Activated naive CD8-positive, alpha-beta T cell treated with anti-CD3 and anti-CD28 coated beads, Interleukin-2, amount 10 ng/mL, durations not matched to agents 7 days and 5 days (primary cell): ENCODE data around the gene ADRA2A. TPM values are rescaled to one million over a fixed set of nuclear protein-coding genes. Genes with fewer than 3 reads are reported as not detected.

Source experiments
- ATAC-seq: fragments of 150-1000 bp; cut with Tn5 transposase; one replicate; pipeline ENCODE4 v1.10.0; 2021; ENCODE audit warnings: low read depth, moderate library complexity
- POLR2A ChIA-PET: fragments of 350-600 bp; sonication (Branson Sonifier 250); formaldehyde crosslinking; loops from one replicate; lab custom pipeline; 2021; ENCODE audit warnings: antibody characterized with exemption; lab: Charles Lee
- DNase-seq: peaks from one replicate; pipeline ENCODE4 v3.0.0; 2021
- H3K27ac Mint-ChIP-seq: one replicate; pipeline ENCODE4 v1.8.0; 2022; ENCODE audit warnings: mild to moderate bottlenecking, mixed read lengths
- H3K27me3 Mint-ChIP-seq: one replicate; pipeline ENCODE4 v1.8.0; 2022; ENCODE audit warnings: mild to moderate bottlenecking, moderate library complexity, mixed read lengths
- H3K36me3 Mint-ChIP-seq: one replicate; pipeline ENCODE4 v1.8.0; 2021; ENCODE audit warnings: mild to moderate bottlenecking, mixed read lengths
- H3K4me1 Mint-ChIP-seq: one replicate; pipeline ENCODE4 v1.8.0; 2021; ENCODE audit warnings: mixed read lengths
- H3K4me3 Mint-ChIP-seq: one replicate; pipeline ENCODE4 v1.8.0; 2022; ENCODE audit warnings: mild to moderate bottlenecking, moderate library complexity, mixed read lengths
- H3K9me3 Mint-ChIP-seq: one replicate; pipeline ENCODE4 v1.8.0; 2021; ENCODE audit warnings: mixed read lengths
- total RNA-seq, 2 experiments: library from RNA; stranded (reverse); gene quantifications; one replicate each; pipeline ENCODE4 v1.2.3, GENCODE V29; 2021

Gene ADRA2A
- not detected for total RNA-seq

DNA sequence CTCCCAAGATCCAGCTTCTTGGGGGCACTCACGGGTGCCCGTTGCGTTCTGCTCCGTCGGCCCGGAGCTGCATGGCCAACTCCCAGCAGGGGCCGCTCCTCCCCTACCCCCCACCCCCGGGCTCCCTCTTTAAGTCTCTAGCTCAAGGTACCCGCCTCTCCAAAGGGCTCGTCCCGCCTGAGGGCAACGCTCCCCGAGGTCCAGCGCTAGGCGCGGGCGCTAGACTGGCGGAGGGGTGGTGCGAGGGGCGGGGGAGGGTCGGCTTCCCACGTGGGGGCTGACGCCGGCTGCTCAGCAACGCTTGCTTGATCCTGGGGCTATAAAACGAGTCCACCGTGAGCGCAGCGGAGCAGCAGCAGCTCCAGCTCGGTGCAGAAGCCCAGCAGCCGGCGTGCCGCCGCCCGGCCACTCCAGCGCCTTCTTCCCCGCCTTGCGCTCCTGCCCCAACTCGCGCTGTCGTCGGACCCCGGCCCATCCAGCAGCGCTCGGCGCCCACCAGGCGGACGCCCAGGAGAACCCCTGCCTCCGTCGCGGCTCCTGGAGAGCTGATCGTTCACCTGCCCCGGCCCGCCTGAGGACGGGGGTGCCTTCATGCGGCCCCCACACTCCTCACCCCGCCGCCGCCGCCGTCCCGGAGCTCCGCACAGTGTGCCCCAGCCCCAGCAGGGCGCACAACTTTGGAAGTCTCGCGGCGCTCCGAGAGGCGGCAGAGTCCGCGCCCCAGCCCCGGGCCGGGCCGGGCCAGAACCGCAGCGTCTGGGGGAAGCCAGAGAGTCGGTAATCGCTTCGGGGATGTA is at the start of gene ADRA2A:
TSS of gene ADRA2A (plus strand) at position 348 of the 797 bp plus-strand sequence. CDS start 968 bp downstream, outside the sequence.
- Mint-ChIP-seq H3K27me3 (peaks cover 65% of the 10 kb centered on the region), H3K27ac (no peak within 1 kb of the TSS)
- DNase-seq, result peak; percentile 55

DNA sequence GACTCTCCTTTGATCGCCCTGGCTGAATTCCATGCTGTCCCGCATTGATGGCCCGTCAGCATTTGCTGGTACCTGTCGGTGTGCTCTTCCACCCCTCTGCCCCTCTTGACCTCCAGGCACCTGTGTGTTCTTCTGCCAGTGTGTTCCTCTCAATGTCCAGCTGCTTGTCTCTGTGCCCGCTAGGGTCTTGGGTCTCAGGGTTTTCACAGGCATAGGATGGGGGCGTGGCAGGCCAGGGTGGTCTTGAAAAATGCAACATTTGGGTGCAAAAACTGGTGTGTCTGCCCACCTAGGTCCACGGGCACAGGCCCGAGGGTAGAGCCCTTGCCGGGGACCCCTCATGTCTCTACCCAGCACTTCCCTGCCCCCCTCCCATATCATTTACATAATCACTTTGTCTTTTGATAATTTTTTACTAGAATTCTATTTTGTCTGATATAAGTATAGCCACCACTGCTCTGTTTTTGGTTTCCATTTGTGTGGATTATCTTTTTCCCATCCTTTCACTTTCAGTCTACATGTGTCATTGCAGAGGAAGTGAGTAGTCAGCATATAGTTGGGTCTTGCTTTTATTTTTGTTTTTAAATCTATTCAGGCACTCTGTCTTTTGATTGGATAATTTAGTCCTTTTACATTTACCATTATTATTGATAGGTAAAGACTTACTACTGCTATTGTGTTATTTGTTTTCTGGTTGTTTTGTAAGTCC is 46.6 kb upstream of the ADRA2A start:
- Mint-ChIP-seq H3K36me3 (peaks cover 16% of the 10 kb centered on the region), H3K27ac (no peak overlapping the region), H3K9me3 (peaks cover 9% of the 10 kb centered on the region), H3K4me3 (peak overlapping the region; percentile 11), H3K4me1 (peaks cover 6% of the 10 kb centered on the region), H3K27me3 (peaks cover 2% of the 10 kb centered on the region)
- POLR2A ChIA-PET, result no interaction called here
- DNase-seq, result no peak
- peak; percentile 96 for ATAC-seq

More for the DNA sequence above, at the start of gene ADRA2A:
- Mint-ChIP-seq H3K4me1 (peaks cover 3% of the 10 kb centered on the region), H3K4me3 (peak within 1 kb of the TSS; percentile 75), H3K9me3 (no peaks in the 10 kb centered on the region), H3K36me3 (peaks cover 3% of the 10 kb centered on the region)
- POLR2A ChIA-PET, result no interaction called here
- peak; percentile 45 for ATAC-seq

DNA sequence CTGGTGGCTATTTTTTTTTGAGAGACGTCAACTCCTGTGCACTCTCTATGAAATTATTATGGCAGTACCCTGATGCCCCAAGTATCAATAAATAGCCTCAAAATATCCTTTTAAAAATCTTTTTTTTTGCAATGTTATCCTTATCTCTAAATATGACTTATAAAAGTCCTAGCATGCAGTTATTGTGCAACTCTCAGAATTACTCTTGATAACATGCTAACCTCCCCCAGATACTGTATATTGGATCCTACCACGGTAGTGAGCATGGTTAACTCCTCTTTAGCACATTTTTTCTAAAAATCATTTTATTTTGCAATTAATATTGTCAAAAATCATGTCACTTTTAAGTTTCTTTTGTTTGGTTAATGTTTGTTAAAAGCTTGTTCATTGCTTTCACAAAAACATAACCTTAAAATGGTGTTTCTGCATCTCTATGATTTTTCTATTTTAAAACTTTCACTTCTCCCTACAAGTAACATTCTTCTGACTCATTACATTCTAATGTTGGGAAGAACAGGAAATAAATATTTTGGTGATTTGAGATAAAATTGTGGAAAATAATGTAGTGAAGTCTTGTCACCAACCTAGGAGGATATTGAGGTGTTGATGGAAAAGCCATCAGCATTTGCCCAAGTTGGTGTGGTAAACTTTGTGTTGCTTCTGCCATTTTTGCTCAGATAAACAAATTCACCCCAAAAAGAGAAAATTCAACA is 42.1 kb upstream of the ADRA2A start:
- H3K36me3 Mint-ChIP-seq, result peaks cover 19% of the 10 kb centered on the region
- H3K9me3 Mint-ChIP-seq, result peaks cover 18% of the 10 kb centered on the region
- H3K27me3 Mint-ChIP-seq, result peaks cover 2% of the 10 kb centered on the region
- POLR2A ChIA-PET, result no interaction called here
- peaks cover 6% of the 10 kb centered on the region for H3K4me1 Mint-ChIP-seq
- DNase-seq (no peak), ATAC-seq (no peak)
- no peak overlapping the region for H3K4me3 Mint-ChIP-seq
- no peak overlapping the region for H3K27ac Mint-ChIP-seq

DNA sequence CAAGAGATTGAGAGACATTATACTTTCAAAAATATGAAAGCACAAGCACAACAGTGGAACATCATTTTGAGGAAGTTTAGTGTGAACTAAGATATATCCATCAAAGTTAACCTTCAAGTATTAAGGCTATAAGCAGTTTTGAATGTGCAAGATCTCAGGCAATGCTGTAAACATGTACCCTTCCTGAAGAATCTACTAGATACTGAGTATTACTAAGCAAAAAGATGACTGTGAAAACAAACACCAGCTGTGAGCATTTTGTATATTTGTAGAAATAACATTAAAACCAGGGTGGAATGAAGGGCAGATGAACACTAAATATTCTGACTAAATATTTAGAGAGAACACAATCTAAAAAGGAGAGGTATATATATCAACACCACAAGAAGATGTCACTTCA is 41.3 kb upstream of the ADRA2A start:
- peaks cover 20% of the 10 kb centered on the region for H3K9me3 Mint-ChIP-seq
- POLR2A ChIA-PET, result no interaction called here
- peaks cover 2% of the 10 kb centered on the region for H3K4me1 Mint-ChIP-seq
- H3K27ac Mint-ChIP-seq, result no peak overlapping the region
- peaks cover 2% of the 10 kb centered on the region for H3K27me3 Mint-ChIP-seq
- H3K4me3 Mint-ChIP-seq, result no peak overlapping the region
- DNase-seq, result no peak
- peaks cover 19% of the 10 kb centered on the region for H3K36me3 Mint-ChIP-seq
- ATAC-seq, result no peak

DNA sequence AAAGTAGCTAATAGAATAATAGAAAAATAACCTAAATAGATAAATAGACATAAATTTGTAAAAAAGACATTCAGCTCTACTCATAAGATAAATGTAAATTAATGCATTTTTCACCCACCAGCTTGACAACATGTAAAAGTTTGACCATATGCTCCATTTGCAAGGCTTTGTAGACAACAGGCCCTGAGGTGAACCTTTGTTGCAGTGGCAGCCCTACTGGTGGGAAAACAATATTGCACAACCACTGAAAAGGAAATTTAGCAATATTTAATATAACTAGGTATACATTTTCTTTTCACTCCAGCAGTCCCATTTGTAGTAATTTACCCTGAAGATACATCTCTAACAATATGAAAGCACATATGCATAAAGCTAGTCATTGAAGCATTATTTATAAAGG is 39.0 kb upstream of the ADRA2A start:
- POLR2A ChIA-PET, result no interaction called here
- ATAC-seq, result no peak
- Mint-ChIP-seq H3K27ac (no peak overlapping the region), H3K36me3 (peaks cover 10% of the 10 kb centered on the region), H3K9me3 (peaks cover 23% of the 10 kb centered on the region), H3K4me3 (no peak overlapping the region), H3K27me3 (peaks cover 2% of the 10 kb centered on the region), H3K4me1 (no peaks in the 10 kb centered on the region)
- DNase-seq, result no peak

DNA sequence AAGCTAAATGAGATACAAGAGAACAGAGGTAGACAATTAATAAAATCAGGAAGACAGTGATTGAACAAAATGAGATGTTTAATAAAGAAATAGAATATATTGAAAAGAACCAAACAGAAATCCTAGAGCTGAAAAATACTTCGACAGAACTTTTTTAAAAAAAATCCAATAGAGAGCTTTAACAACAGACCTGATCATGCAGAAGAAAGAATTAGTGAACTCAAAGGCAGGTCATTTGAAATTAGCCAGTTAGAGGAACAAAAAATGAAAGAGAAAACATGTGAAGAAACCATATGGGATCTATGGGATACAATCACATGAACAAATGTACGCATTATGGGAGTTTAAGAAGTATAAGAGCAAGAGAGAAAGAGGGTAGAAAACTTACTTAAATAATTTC is 37.3 kb upstream of the ADRA2A start:
- Mint-ChIP-seq H3K9me3 (peaks cover 18% of the 10 kb centered on the region), H3K4me3 (no peak overlapping the region), H3K36me3 (peaks cover 5% of the 10 kb centered on the region), H3K27me3 (no peaks in the 10 kb centered on the region), H3K27ac (no peak overlapping the region), H3K4me1 (no peaks in the 10 kb centered on the region)
- DNase-seq, result no peak
- ATAC-seq, result no peak
- POLR2A ChIA-PET, result no interaction called here

DNA sequence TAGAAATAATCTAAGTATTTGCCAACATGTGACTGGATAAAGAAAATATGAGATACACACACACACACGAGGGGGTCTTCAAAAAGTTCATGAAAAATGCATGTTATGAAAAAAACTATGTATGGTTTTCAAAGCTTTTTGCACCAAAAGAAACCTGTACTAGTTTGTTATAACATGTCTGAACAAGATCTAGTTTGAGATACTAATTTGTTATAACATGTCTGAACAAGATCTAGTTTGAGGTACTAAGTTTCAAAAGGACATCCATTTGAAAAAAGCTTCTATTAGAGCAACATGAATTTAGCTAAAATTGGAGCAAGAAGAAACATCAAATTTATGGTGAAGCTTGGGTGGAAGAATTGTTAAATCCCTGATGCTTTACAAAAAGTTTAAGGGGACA is 19.8 kb upstream of the ADRA2A start:
- Mint-ChIP-seq H3K27me3 (peaks cover 24% of the 10 kb centered on the region), H3K9me3 (peaks cover 10% of the 10 kb centered on the region), H3K27ac (no peak overlapping the region), H3K4me1 (no peaks in the 10 kb centered on the region), H3K36me3 (peaks cover 2% of the 10 kb centered on the region), H3K4me3 (no peak overlapping the region)
- POLR2A ChIA-PET, result no interaction called here
- no peak for ATAC-seq
- no peak for DNase-seq

DNA sequence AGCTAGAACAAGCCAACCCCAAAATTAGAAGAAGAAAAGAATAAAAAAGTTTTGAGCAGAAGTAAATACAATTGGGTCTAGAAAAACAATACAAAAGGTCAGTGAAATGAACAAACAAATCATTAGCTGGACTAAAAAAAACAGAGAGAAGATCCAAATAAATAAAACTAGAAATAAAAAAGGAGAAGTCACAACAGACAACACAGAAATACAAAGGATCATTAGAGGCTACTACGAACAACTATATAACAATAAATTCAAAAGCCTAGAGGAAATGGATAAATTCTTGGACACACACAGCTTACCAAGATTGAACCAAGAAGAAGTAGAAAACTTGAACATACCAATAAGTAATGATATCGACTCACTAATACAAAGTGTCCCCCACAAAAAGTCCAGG is 13.4 kb upstream of the ADRA2A start:
- Mint-ChIP-seq H3K27me3 (peaks cover 39% of the 10 kb centered on the region), H3K9me3 (peaks cover 2% of the 10 kb centered on the region), H3K36me3 (no peaks in the 10 kb centered on the region), H3K4me3 (no peak overlapping the region), H3K4me1 (no peaks in the 10 kb centered on the region), H3K27ac (no peak overlapping the region)
- POLR2A ChIA-PET, result no interaction called here
- no peak for DNase-seq
- ATAC-seq, result no peak

DNA sequence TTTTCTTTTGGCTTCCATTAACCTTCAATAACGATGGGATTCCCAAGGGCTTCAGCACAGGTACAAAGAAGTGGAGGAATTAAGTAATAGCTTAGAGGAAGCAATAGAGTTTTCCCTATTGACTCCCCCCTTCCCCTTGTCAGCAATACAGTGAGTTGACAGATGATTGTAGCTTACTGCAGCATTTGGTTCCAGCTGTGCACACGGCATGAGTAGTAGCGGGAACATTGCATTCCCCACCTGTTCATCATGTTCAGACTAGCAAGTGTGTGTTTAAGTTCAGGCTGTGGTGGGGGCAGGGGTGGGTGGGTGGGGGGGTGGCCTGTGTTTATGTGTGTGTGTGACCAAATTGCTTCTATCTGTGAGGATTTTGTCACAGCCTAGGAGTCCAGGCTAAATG is 4.6 kb upstream of the ADRA2A start:
- Mint-ChIP-seq H3K36me3 (no peaks in the 10 kb centered on the region), H3K4me1 (no peaks in the 10 kb centered on the region), H3K27ac (no peak overlapping the region), H3K9me3 (no peaks in the 10 kb centered on the region), H3K4me3 (no peak overlapping the region), H3K27me3 (peaks cover 49% of the 10 kb centered on the region)
- POLR2A ChIA-PET, result no interaction called here
- ATAC-seq, result no peak
- DNase-seq, result no peak

DNA sequence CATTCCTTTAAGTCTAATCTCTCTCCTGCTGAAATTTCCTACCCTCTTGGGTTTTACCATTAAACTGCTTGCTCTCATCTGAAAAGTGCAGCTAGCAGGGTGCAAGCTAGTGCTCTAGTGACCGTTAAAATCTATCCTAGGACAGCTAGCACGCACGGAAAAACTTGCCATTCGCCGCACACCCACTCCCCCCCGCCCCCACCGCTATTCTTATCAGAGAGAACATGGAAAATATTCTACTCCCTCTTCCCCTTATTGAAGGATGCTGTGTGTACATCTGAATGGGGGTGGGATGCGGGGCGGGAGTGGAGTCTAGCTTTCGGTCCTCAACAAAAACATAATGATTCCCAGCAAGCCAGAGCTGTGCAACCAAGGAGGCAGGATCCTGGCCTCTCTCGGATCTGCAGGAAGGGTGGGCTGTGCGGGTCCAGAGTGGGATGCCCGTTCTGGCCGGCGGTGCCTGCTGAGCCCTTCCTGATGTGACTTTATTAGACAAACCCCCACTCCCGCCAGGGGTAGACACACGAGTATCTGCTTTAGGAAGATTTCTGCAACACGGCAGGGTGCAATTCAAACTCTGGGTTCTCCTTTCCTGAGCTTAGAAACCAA is 1.1 kb upstream of the ADRA2A start:
- H3K4me3 Mint-ChIP-seq, result peak overlapping the region; percentile 75
- H3K27me3 Mint-ChIP-seq, result peaks cover 65% of the 10 kb centered on the region
- H3K36me3 Mint-ChIP-seq, result peaks cover 3% of the 10 kb centered on the region
- no peaks in the 10 kb centered on the region for H3K9me3 Mint-ChIP-seq
- no peak overlapping the region for H3K27ac Mint-ChIP-seq
- ATAC-seq (no peak), DNase-seq (no peak)
- peaks cover 3% of the 10 kb centered on the region for H3K4me1 Mint-ChIP-seq
- POLR2A ChIA-PET, result no interaction called here

DNA sequence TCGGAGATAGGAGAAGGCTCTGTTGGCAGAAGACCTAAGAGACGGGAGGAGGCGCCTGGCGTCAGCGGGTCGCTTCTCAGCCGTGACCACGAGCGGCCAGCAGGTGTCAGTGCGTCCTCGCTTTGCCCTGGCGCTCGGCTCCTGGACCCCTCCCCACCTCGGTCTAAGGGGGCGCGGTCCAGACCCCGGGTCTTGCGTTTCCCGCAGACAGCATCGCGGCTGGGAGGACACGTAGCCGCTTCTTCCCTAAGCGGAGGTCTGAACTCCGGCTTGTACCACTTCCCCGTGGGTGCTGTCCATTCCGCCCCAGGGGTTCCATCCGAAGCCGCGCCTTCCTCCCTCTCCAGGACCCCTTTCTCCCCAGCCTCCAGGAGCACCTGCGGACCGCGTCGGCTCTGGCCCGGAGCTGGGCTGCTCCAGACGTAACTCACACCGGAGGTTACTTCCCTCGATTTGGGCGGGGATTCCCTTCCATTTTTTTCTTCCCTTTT is 593 bp upstream of the ADRA2A start:
- DNase-seq (peak; percentile 70), ATAC-seq (peak; percentile 77)
- Mint-ChIP-seq H3K4me1 (peaks cover 3% of the 10 kb centered on the region), H3K36me3 (peaks cover 3% of the 10 kb centered on the region), H3K9me3 (no peaks in the 10 kb centered on the region), H3K4me3 (peak overlapping the region; percentile 75), H3K27ac (no peak overlapping the region), H3K27me3 (peaks cover 65% of the 10 kb centered on the region)
- POLR2A ChIA-PET, result no interaction called here

DNA sequence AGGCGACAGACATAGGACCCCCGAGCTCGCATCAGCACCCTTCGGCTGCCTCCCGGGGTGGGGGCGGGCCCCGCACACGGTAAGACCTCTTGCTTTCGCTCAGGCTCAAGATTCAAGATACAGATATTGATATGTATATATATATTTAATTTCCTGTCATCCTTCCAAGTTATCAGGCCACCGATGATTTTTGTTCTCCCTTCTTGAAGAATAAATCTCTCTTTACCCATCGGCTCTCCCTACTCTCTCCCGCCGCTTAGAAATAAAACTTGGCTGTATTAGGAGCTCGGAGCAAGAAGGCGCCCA is 603 bp downstream of the ADRA2A start:
- ATAC-seq (no peak), DNase-seq (no peak)
- POLR2A ChIA-PET, result no interaction called here

DNA sequence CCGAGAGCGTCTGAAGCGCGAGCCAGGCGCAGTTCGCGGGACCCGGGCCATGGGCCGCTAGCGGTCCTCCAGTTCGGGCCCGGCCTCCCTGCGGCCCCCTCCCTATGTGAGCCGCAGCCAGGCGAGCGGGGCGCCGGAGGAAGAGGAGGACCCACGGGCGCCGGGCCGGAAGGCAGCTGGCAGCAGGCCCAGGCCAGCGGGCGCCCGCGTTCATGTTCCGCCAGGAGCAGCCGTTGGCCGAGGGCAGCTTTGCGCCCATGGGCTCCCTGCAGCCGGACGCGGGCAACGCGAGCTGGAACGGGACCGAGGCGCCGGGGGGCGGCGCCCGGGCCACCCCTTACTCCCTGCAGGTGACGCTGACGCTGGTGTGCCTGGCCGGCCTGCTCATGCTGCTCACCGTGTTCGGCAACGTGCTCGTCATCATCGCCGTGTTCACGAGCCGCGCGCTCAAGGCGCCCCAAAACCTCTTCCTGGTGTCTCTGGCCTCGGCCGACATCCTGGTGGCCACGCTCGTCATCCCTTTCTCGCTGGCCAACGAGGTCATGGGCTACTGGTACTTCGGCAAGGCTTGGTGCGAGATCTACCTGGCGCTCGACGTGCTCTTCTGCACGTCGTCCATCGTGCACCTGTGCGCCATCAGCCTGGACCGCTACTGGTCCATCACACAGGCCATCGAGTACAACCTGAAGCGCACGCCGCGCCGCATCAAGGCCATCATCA is 1.1 kb downstream of the ADRA2A start:
- H3K27me3 Mint-ChIP-seq, result peaks cover 60% of the 10 kb centered on the region
- no peaks in the 10 kb centered on the region for H3K9me3 Mint-ChIP-seq
- POLR2A ChIA-PET, result no interaction called here
- H3K4me1 Mint-ChIP-seq, result peaks cover 3% of the 10 kb centered on the region
- H3K27ac Mint-ChIP-seq, result no peak overlapping the region
- peak overlapping the region; percentile 75 for H3K4me3 Mint-ChIP-seq
- DNase-seq (peak; percentile 57), ATAC-seq (no peak)
- peaks cover 3% of the 10 kb centered on the region for H3K36me3 Mint-ChIP-seq

More for the DNA sequence above, 603 bp downstream of the ADRA2A start:
- H3K9me3 Mint-ChIP-seq, result no peaks in the 10 kb centered on the region
- peak overlapping the region; percentile 75 for H3K4me3 Mint-ChIP-seq
- peaks cover 3% of the 10 kb centered on the region for H3K36me3 Mint-ChIP-seq
- no peak overlapping the region for H3K27ac Mint-ChIP-seq
- H3K4me1 Mint-ChIP-seq, result peaks cover 3% of the 10 kb centered on the region
- H3K27me3 Mint-ChIP-seq, result peaks cover 65% of the 10 kb centered on the region
